CD14-positive monocyte (primary cell): ENCODE results near the gene DSCAML1. TPM values are rescaled to one million over a fixed set of nuclear protein-coding genes. Genes with fewer than 3 reads are reported as not detected.

Experiments
- DNase-seq, 3 donors: peaks; one replicate each; pipeline ENCODE4 v3.0.0-alpha.2; 2011 to 2022
- H2AFZ ChIP-seq: 2 replicates; pipeline ENCODE4 v1.6.0; 2012; ENCODE audit warnings: mild to moderate bottlenecking, low read depth, low read length, inconsistent platforms; ENCODE audit not compliant: insufficient read depth, poor library complexity, severe bottlenecking
- H3K27ac ChIP-seq, 2 donors: 1 replicate in 1 of 2; 2 replicates in 1 of 2; pipeline ENCODE4 v1.5.1; 2012 to 2013; ENCODE audit warnings: low read length in 2 of 2, control low read depth in 1 of 2, inconsistent platforms in 1 of 2, low read depth in 1 of 2, mild to moderate bottlenecking in 1 of 2
- H3K27me3 ChIP-seq, 2 donors: one replicate each; pipeline versions ENCODE4 v1.6.0 to v1.6.1; 2011 to 2013; ENCODE audit warnings: low read length in 2 of 2; ENCODE audit not compliant: control insufficient read depth in 2 of 2, insufficient read depth in 2 of 2
- H3K36me3 ChIP-seq, 2 donors: replicated peaks in 1 of 2; 1 replicate in 1 of 2; 2 replicates in 1 of 2; pipeline versions ENCODE4 v1.5.1 to v1.6.1; 2012 to 2013; ENCODE audit warnings: low read length in 2 of 2, control low read depth in 1 of 2, inconsistent platforms in 1 of 2, mild to moderate bottlenecking in 1 of 2; ENCODE audit not compliant: insufficient read depth in 2 of 2, control insufficient read depth in 1 of 2
- H3K4me1 ChIP-seq, 2 donors: 1 replicate in 1 of 2; 2 replicates in 1 of 2; pipeline versions ENCODE4 v1.5.1 to v1.6.1; 2012 to 2013; ENCODE audit warnings: low read length in 2 of 2, control low read depth in 1 of 2, inconsistent platforms in 1 of 2, mild to moderate bottlenecking in 1 of 2, moderate library complexity in 1 of 2; ENCODE audit not compliant: insufficient read depth in 2 of 2, control insufficient read depth in 1 of 2
- H3K4me2 ChIP-seq: replicated peaks from 2 replicates; pipeline ENCODE3; 2012; ENCODE audit warnings: low read length, moderate library complexity, mild to moderate bottlenecking; ENCODE audit not compliant: poor library complexity, severe bottlenecking; ENCODE audit errors: extremely low read depth
- H3K4me3 ChIP-seq, 3 experiments: fragments of 200-600 bp in 1 of 3; sonication (generic) in 1 of 3; replicated peaks in 1 of 3; 1 replicate in 2 of 3; 2 replicates in 1 of 3; pipeline ENCODE4 v1.5.1; 2011 to 2013; ENCODE audit warnings: low read length in 3 of 3, mild to moderate bottlenecking in 3 of 3, control low read depth in 2 of 3, low read depth in 2 of 3, inconsistent platforms in 1 of 3, moderate library complexity in 1 of 3
- H3K79me2 ChIP-seq: 2 replicates; pipeline ENCODE4 v1.6.0; 2012; ENCODE audit warnings: mild to moderate bottlenecking, control low read depth, inconsistent platforms, low read length, moderate library complexity; ENCODE audit not compliant: insufficient read depth
- H3K9ac ChIP-seq: 2 replicates; pipeline ENCODE4 v1.6.0; 2017; ENCODE audit warnings: low read length, mild to moderate bottlenecking; ENCODE audit not compliant: insufficient read depth, poor library complexity, severe bottlenecking
- H3K9me3 ChIP-seq, 2 donors: replicated peaks in 1 of 2; 1 replicate in 1 of 2; 2 replicates in 1 of 2; pipeline versions ENCODE4 v1.5.1 to v1.6.1; 2012 to 2013; ENCODE audit warnings: low read length in 2 of 2, control low read depth in 1 of 2; ENCODE audit not compliant: control insufficient read depth in 1 of 2, insufficient read depth in 1 of 2
- H4K20me1 ChIP-seq: 2 replicates; pipeline ENCODE4 v1.6.0; 2012; ENCODE audit warnings: mild to moderate bottlenecking, low read length, control low read depth, moderate library complexity; ENCODE audit not compliant: insufficient read depth
- H3K27ac Mint-ChIP-seq, 7 donors: one replicate each; pipeline ENCODE4 v1.8.0; 2020; ENCODE audit warnings: mild to moderate bottlenecking in 7 of 7, mixed read lengths in 7 of 7, moderate library complexity in 6 of 7, inconsistent platforms in 2 of 7
- H3K27me3 Mint-ChIP-seq, 3 donors: one replicate each; pipeline ENCODE4 v1.8.0; 2021 to 2022; ENCODE audit warnings: low read depth in 3 of 3, mild to moderate bottlenecking in 3 of 3, mixed read lengths in 3 of 3, moderate library complexity in 3 of 3, inconsistent platforms in 1 of 3
- H3K36me3 Mint-ChIP-seq, 2 donors: one replicate each; pipeline ENCODE4 v1.8.0; 2020; ENCODE audit warnings: mixed read lengths in 2 of 2, inconsistent platforms in 1 of 2, mild to moderate bottlenecking in 1 of 2
- H3K4me1 Mint-ChIP-seq: one replicate; pipeline ENCODE4 v1.8.0; 2020; ENCODE audit warnings: mild to moderate bottlenecking, mixed read lengths
- H3K4me3 Mint-ChIP-seq, 2 donors: one replicate each; pipeline ENCODE4 v1.8.0; 2020; ENCODE audit warnings: mild to moderate bottlenecking in 2 of 2, mixed read lengths in 2 of 2, moderate library complexity in 1 of 2
- H3K9me3 Mint-ChIP-seq, 7 donors: one replicate each; pipeline ENCODE4 v1.8.0; 2020 to 2022; ENCODE audit warnings: mixed read lengths in 7 of 7, mild to moderate bottlenecking in 6 of 7, moderate library complexity in 6 of 7, inconsistent platforms in 2 of 7
- CTCF ChIP-seq: fragments of 200-600 bp; IDR thresholded peaks from one replicate; pipeline ENCODE4 v1.8.0; 2022; ENCODE audit warnings: antibody characterized with exemption, mild to moderate bottlenecking
- whole genome bisulfite sequencing: methylation state at CpG from one replicate; pipeline ENCODE4 v1.1.5; 2013; ENCODE audit warnings: missing lambda C conversion rate; ENCODE audit not compliant: insufficient coverage; 5-methylcytosine and 5-hydroxymethylcytosine counted together
- intact Hi-C, 2 donors: fragments of 100-400 bp; cut with micrococcal nuclease; formaldehyde crosslinking; loops; one replicate each; pipeline versions ENCODE4 v1.15.0 to v1.15.1; 2023
- polyA plus RNA-seq, 3 donors: library from polyadenylated mRNA; depleted of rRNA in 1 of 3; unstranded in 2 of 3; stranded (reverse) in 1 of 3; fragments of 300-500 nt in 2 of 3; fragments of >200 nt in 1 of 3; fragmentation: Illumina TruSeq in 2 of 3; gene quantifications; 1 replicate in 2 of 3; 2 replicates in 1 of 3; pipeline ENCODE4 v1.2.3, GENCODE V29; 2012 to 2021

The DSCAML1 gene
- polyA plus RNA-seq, 3 donors = not detected

DNA sequence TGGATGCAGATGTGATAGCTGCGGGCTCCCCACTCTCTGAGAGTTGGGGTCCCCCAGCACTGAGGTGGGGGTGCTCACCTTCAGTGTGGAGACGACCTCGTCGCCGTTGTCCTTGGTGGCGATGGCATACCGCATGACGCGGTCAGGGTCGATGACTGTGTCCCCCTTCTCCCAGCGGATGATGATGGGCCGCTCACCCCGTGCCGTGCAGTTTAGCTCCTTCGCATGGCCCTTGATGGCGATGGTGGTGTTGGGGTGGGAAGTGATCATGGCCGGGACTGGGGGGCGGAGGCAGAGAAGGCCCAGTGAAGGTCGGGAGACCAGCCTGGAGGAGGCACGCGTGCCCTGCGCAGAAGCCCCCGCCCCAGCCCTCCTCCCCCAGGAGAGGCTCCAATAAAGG lies 315.1 kb downstream of the DSCAML1 start:
- no peaks in the 10 kb centered on the region for H3K4me1 ChIP-seq
- H3K36me3 Mint-ChIP-seq = no peaks in the 10 kb centered on the region
- no peaks in the 10 kb centered on the region for H3K36me3 ChIP-seq
- no peaks in the 10 kb centered on the region for H3K9me3 ChIP-seq
- H3K4me2 ChIP-seq = no peak overlapping the region
- no peak overlapping the region for H3K27ac ChIP-seq
- no peak overlapping the region for H3K4me3 ChIP-seq
- H3K27ac Mint-ChIP-seq = no peak overlapping the region
- TF ChIP-seq CTCF = no peak
- H3K9ac ChIP-seq = no peak overlapping the region
- no peak for DNase-seq
- WGBS = 96% methylated on average over 10 of the region's 23 CpGs
- no peak overlapping the region for H3K4me3 Mint-ChIP-seq
- no peaks in the 10 kb centered on the region for H3K79me2 ChIP-seq
- no peaks in the 10 kb centered on the region for H4K20me1 ChIP-seq
- peaks cover 1 to 6% (median 5%) of the 10 kb centered on the region in 3 donors for H3K27me3 Mint-ChIP-seq
- H3K27me3 ChIP-seq = no peaks in the 10 kb centered on the region
- H3K9me3 Mint-ChIP-seq = peaks cover 0 to 7% (median 3%) of the 10 kb centered on the region in 7 donors
- H3K4me1 Mint-ChIP-seq = peaks cover under 1% of the 10 kb centered on the region
- H2AFZ ChIP-seq = no peak overlapping the region
- intact Hi-C loops = no loop called here

GRCh38 chr11:117481036-117481435 lies 316.0 kb downstream of the DSCAML1 start:
- no peak for DNase-seq

More at GRCh38 chr11:117481036-117481435, 316.0 kb downstream of the DSCAML1 start:
- Mint-ChIP-seq H3K27ac (peak overlapping the region in 1 of 7 donors; percentile 35), H3K27me3 (peaks cover 4 to 6% (median 5%) of the 10 kb centered on the region in 3 donors), H3K9me3 (peaks cover 0 to 4% (median under 1%) of the 10 kb centered on the region in 7 donors), H3K4me3 (no peak overlapping the region), H3K4me1 (peaks cover 1% of the 10 kb centered on the region), H3K36me3 (no peaks in the 10 kb centered on the region)
- H3K36me3 ChIP-seq = no peaks in the 10 kb centered on the region
- no peak overlapping the region for H3K4me3 ChIP-seq
- H3K4me2 ChIP-seq = no peak overlapping the region
- H3K9ac ChIP-seq = no peak overlapping the region
- intact Hi-C loops = no loop called here
- H2AFZ ChIP-seq = no peak overlapping the region
- no peaks in the 10 kb centered on the region for H3K9me3 ChIP-seq
- H3K4me1 ChIP-seq = no peaks in the 10 kb centered on the region
- no peak overlapping the region for H3K27ac ChIP-seq
- TF ChIP-seq CTCF = no peak
- H3K79me2 ChIP-seq = no peaks in the 10 kb centered on the region
- H3K27me3 ChIP-seq = no peaks in the 10 kb centered on the region
- H4K20me1 ChIP-seq = no peaks in the 10 kb centered on the region
- WGBS = 100% methylated on average over 3 of the region's 6 CpGs
